Natural killer cell (primary cell): ENCODE data around the gene COL5A2. TPM values are rescaled to one million over a fixed set of nuclear protein-coding genes. Genes with fewer than 3 reads are reported as not detected.

ENCODE experiments used
- ATAC-seq, 3 donors: fragments of 150-1000 bp in 2 of 3; fragments of 200-7000 bp in 1 of 3; cut with Tn5 transposase; 1 replicate in 1 of 3; 2 replicates in 2 of 3; pipeline ENCODE4 v1.10.0; 2021; ENCODE audit warnings: mild to moderate bottlenecking in 2 of 3, moderate library complexity in 2 of 3
- DNase-seq, 2 donors: peaks; one replicate each; pipeline versions ENCODE4 v3.0.0 to v3.0.0-alpha.2; 2013 to 2021; ENCODE audit warnings: mixed read lengths in 1 of 2
- H3K27ac ChIP-seq: one replicate; pipeline ENCODE4 v1.5.1; 2013; ENCODE audit warnings: mild to moderate bottlenecking, low read length
- H3K27me3 ChIP-seq: one replicate; pipeline ENCODE4 v1.6.1; 2013; ENCODE audit warnings: low read length; ENCODE audit not compliant: control insufficient read depth, insufficient read depth
- H3K36me3 ChIP-seq: one replicate; pipeline ENCODE4 v1.6.1; 2013; ENCODE audit warnings: low read length; ENCODE audit not compliant: control insufficient read depth, insufficient read depth
- H3K4me1 ChIP-seq: one replicate; pipeline ENCODE4 v1.6.1; 2013; ENCODE audit warnings: low read length; ENCODE audit not compliant: control insufficient read depth, insufficient read depth
- H3K4me3 ChIP-seq: one replicate; pipeline ENCODE4 v1.5.1; 2013; ENCODE audit warnings: low read length
- H3K9me3 ChIP-seq: one replicate; pipeline ENCODE4 v1.6.1; 2013; ENCODE audit warnings: low read length; ENCODE audit not compliant: control insufficient read depth, insufficient read depth
- H3K27ac Mint-ChIP-seq, 2 donors: one replicate each; pipeline ENCODE4 v1.8.0; 2022; ENCODE audit warnings: mild to moderate bottlenecking in 2 of 2, mixed read lengths in 2 of 2, moderate library complexity in 1 of 2
- H3K27me3 Mint-ChIP-seq, 2 donors: one replicate each; pipeline ENCODE4 v1.8.0; 2022; ENCODE audit warnings: low read depth in 2 of 2, mixed read lengths in 2 of 2
- H3K36me3 Mint-ChIP-seq: one replicate; pipeline ENCODE4 v1.8.0; 2022; ENCODE audit warnings: mixed read lengths
- H3K4me1 Mint-ChIP-seq, 2 donors: one replicate each; pipeline ENCODE4 v1.8.0; 2022; ENCODE audit warnings: mixed read lengths in 2 of 2
- H3K4me3 Mint-ChIP-seq: one replicate; pipeline ENCODE4 v1.8.0; 2022; ENCODE audit warnings: mild to moderate bottlenecking, moderate library complexity, mixed read lengths
- H3K9me3 Mint-ChIP-seq, 2 donors: one replicate each; pipeline ENCODE4 v1.8.0; 2022; ENCODE audit warnings: mixed read lengths in 2 of 2
- WGBS: methylation state at CpG from one replicate; pipeline ENCODE4 v1.1.7; 2013; ENCODE audit warnings: missing lambda C conversion rate; ENCODE audit not compliant: insufficient coverage; 5-methylcytosine and 5-hydroxymethylcytosine counted together
- intact Hi-C: fragments of 100-400 bp; cut with micrococcal nuclease; formaldehyde crosslinking; loops from one replicate; pipeline ENCODE4 v1.14.2; 2022
- total RNA-seq, 4 donors: library from RNA; stranded (reverse); fragments of 120-200 nt in 1 of 4; gene quantifications; one replicate each; pipeline versions ENCODE4 v1.2.3 to v1.2.4, GENCODE V29; 2013 to 2022
- TF ChIP-seq, protein P1 (sequence below): fragments of 200-600 bp; IDR thresholded peaks from one replicate; pipeline ENCODE4 v1.8.0; 2022; ENCODE audit warnings: antibody characterized with exemption

COL5A2 gene
- total RNA-seq, 3 donors from 2014 or later (not counting 1 experiment from before 2014, with no cell fraction given) = 0.38 to 0.68 (median 0.63) TPM

GRCh38 chr2:189083606-189084005 lies 96.0 kb downstream of the COL5A2 start:
- H3K27me3 ChIP-seq = no peaks in the 10 kb centered on the region
- ATAC-seq = no peak
- Mint-ChIP-seq H3K4me3 (no peak overlapping the region), H3K36me3 (no peaks in the 10 kb centered on the region), H3K4me1 (no peaks in the 10 kb centered on the region), H3K27ac (no peak overlapping the region), H3K27me3 (no peaks in the 10 kb centered on the region), H3K9me3 (peaks cover 0 to 3% of the 10 kb centered on the region in 2 donors)
- no peaks in the 10 kb centered on the region for H3K9me3 ChIP-seq
- TF ChIP-seq, protein P1, sequence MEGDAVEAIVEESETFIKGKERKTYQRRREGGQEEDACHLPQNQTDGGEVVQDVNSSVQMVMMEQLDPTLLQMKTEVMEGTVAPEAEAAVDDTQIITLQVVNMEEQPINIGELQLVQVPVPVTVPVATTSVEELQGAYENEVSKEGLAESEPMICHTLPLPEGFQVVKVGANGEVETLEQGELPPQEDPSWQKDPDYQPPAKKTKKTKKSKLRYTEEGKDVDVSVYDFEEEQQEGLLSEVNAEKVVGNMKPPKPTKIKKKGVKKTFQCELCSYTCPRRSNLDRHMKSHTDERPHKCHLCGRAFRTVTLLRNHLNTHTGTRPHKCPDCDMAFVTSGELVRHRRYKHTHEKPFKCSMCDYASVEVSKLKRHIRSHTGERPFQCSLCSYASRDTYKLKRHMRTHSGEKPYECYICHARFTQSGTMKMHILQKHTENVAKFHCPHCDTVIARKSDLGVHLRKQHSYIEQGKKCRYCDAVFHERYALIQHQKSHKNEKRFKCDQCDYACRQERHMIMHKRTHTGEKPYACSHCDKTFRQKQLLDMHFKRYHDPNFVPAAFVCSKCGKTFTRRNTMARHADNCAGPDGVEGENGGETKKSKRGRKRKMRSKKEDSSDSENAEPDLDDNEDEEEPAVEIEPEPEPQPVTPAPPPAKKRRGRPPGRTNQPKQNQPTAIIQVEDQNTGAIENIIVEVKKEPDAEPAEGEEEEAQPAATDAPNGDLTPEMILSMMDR = no peak
- 88% methylated on average over 2 of the region's 3 CpGs for WGBS
- no peak overlapping the region for H3K4me3 ChIP-seq
- DNase-seq = no peak
- H3K36me3 ChIP-seq = no peaks in the 10 kb centered on the region
- intact Hi-C loops = no loop called here
- H3K4me1 ChIP-seq = no peaks in the 10 kb centered on the region
- H3K27ac ChIP-seq = no peak overlapping the region

GRCh38 chr2:189083106-189083505 lies 96.5 kb downstream of the COL5A2 start:
- Mint-ChIP-seq H3K4me3 (no peak overlapping the region), H3K27ac (no peak overlapping the region), H3K36me3 (no peaks in the 10 kb centered on the region), H3K27me3 (no peaks in the 10 kb centered on the region), H3K9me3 (peaks cover 0 to 3% of the 10 kb centered on the region in 2 donors), H3K4me1 (no peaks in the 10 kb centered on the region)
- no peak overlapping the region for H3K4me3 ChIP-seq
- no peaks in the 10 kb centered on the region for H3K4me1 ChIP-seq
- no peaks in the 10 kb centered on the region for H3K36me3 ChIP-seq
- no peaks in the 10 kb centered on the region for H3K9me3 ChIP-seq
- DNase-seq (no peak), ATAC-seq (no peak)
- intact Hi-C loops = no loop called here
- TF ChIP-seq, protein P1 = no peak
- H3K27me3 ChIP-seq = no peaks in the 10 kb centered on the region
- no peak overlapping the region for H3K27ac ChIP-seq
- 95% methylated on average over 2 of the region's 2 CpGs for WGBS

- Histone ChIP-seq H3K27me3 (no peaks in the 10 kb centered on the region), H3K9me3 (no peaks in the 10 kb centered on the region), H3K36me3 (no peaks in the 10 kb centered on the region), H3K4me1 (no peaks in the 10 kb centered on the region), H3K27ac (no peak overlapping the region), H3K4me3 (no peak overlapping the region)
- Mint-ChIP-seq H3K4me1 (no peaks in the 10 kb centered on the region), H3K27ac (no peak overlapping the region), H3K9me3 (peaks cover 0 to 3% of the 10 kb centered on the region in 2 donors), H3K27me3 (no peaks in the 10 kb centered on the region), H3K36me3 (no peaks in the 10 kb centered on the region), H3K4me3 (no peak overlapping the region)
- DNase-seq (no peak), ATAC-seq (no peak)
- WGBS = 85% methylated on average over 2 of the region's 3 CpGs
- TF ChIP-seq, protein P1 = no peak
- intact Hi-C loops = no loop called here
These were observed 97.1 kb downstream of the COL5A2 start for GRCh38 chr2:189082376-189082975.

GRCh38 chr2:189076572-189076971 lies 103.0 kb downstream of the COL5A2 start:
- H3K9me3 ChIP-seq = no peaks in the 10 kb centered on the region
- no peak for ATAC-seq

More at GRCh38 chr2:189076572-189076971, 103.0 kb downstream of the COL5A2 start:
- intact Hi-C loops = no loop called here
- H3K27ac ChIP-seq = no peak overlapping the region
- no peaks in the 10 kb centered on the region for H3K4me1 ChIP-seq
- WGBS = 92% methylated on average over 3 of the region's 3 CpGs
- Mint-ChIP-seq H3K27ac (no peak overlapping the region), H3K4me3 (no peak overlapping the region), H3K27me3 (no peaks in the 10 kb centered on the region), H3K9me3 (peaks cover 0 to 2% of the 10 kb centered on the region in 2 donors), H3K4me1 (no peaks in the 10 kb centered on the region), H3K36me3 (no peaks in the 10 kb centered on the region)
- no peaks in the 10 kb centered on the region for H3K27me3 ChIP-seq
- H3K36me3 ChIP-seq = no peaks in the 10 kb centered on the region
- TF ChIP-seq, protein P1 = no peak
- no peak overlapping the region for H3K4me3 ChIP-seq
- no peak for DNase-seq
